ENCODE measurements around the gene LYPD4. TPM values are rescaled to one million over a fixed set of nuclear protein-coding genes. Genes with fewer than 3 reads are reported as not detected.

Gene LYPD4
- total RNA-seq, 4 donors from 2014 or later, result not detected

DNA sequence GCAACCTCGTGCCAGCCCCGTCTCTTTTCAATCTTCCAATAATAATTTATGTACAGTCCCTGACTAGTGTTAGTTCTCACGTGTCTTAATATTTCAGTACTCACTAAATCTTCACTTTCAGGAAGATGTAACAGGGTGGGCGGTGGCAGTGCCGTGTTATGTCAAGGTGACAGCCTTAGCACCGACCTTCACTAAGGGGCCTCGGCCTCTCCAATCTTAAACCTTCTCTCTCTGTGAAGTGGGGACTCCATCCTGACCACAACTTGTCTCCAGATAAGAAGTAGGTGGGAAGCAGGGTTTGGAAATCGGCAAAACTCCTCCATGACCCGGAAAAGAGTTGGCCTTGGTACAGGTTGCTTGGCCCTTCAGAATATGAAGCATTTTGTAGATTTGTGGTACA, 17.4 kb upstream of the LYPD4 start:
- H3K9me3 ChIP-seq, result no peaks in the 10 kb centered on the region
- H3K27ac ChIP-seq, result no peak overlapping the region
- TF ChIP-seq EP300 (IDR thresholded peaks at IDR 0.05) (no peak), POLR2A (IDR thresholded peaks at IDR 0.05) (no peak), POLR2AphosphoS5 (IDR thresholded peaks at IDR 0.05) (no peak)
- TF ChIP-seq, protein P1, sequence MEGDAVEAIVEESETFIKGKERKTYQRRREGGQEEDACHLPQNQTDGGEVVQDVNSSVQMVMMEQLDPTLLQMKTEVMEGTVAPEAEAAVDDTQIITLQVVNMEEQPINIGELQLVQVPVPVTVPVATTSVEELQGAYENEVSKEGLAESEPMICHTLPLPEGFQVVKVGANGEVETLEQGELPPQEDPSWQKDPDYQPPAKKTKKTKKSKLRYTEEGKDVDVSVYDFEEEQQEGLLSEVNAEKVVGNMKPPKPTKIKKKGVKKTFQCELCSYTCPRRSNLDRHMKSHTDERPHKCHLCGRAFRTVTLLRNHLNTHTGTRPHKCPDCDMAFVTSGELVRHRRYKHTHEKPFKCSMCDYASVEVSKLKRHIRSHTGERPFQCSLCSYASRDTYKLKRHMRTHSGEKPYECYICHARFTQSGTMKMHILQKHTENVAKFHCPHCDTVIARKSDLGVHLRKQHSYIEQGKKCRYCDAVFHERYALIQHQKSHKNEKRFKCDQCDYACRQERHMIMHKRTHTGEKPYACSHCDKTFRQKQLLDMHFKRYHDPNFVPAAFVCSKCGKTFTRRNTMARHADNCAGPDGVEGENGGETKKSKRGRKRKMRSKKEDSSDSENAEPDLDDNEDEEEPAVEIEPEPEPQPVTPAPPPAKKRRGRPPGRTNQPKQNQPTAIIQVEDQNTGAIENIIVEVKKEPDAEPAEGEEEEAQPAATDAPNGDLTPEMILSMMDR (IDR thresholded peaks at IDR 0.05), result no peak
- peaks cover 50% of the 10 kb centered on the region for H3K4me1 ChIP-seq
- H3K36me3 ChIP-seq, result peaks cover 51% of the 10 kb centered on the region
- H3K27me3 ChIP-seq, result no peaks in the 10 kb centered on the region
- no peak for DNase-seq (ENCODE audit: low spot score in 2 of 2)
- peak overlapping the region; percentile 99 for H3K4me3 ChIP-seq
- WGBS, result 73% methylated on average over 9 of the region's 9 CpGs

DNA sequence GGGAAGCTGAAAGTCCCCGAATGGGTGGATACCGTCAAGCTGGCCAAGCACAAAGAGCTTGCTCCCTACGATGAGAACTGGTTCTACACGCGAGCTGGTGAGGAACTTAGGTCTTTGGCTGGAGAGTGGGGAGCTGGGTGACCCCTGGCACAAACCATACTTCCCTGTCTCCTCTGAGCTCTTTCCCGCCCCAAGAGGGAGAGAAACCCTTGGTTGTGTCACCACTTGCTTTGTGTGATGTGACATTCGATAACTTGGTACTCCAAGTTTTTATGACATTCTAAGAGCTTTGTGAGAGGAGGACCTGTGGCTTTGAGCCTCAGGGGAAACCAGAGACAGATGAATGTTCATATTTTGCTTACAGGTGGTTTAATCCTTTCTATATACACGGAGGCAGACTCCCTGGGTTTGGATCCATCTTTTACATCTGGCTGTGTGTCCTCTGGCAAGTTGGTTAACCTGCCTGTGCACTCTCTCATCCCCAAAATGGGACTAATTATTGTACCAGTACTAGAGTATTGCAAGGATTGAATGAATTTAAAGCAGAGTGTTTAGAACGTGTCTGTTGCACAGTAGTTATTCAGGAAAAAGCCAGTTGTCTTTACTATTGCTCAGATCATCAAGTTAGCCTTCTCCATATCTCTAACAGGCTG, 16.8 kb upstream of the LYPD4 start:
- Histone ChIP-seq H3K4me1 (peaks cover 44% of the 10 kb centered on the region), H3K4me3 (peak overlapping the region; percentile 99), H3K36me3 (peaks cover 45% of the 10 kb centered on the region), H3K9me3 (no peaks in the 10 kb centered on the region), H3K27me3 (no peaks in the 10 kb centered on the region), H3K27ac (peak overlapping the region; percentile 96)
- no peak for DNase-seq (ENCODE audit: low spot score in 2 of 2)
- TF ChIP-seq EP300 (IDR thresholded peaks at IDR 0.05), result no peak
- TF ChIP-seq POLR2A (IDR thresholded peaks at IDR 0.05), result no peak
- TF ChIP-seq, protein P1 (IDR thresholded peaks at IDR 0.05), result no peak
- TF ChIP-seq POLR2AphosphoS5 (IDR thresholded peaks at IDR 0.05), result no peak
- WGBS, result 51% methylated on average over 4 of the region's 9 CpGs

DNA sequence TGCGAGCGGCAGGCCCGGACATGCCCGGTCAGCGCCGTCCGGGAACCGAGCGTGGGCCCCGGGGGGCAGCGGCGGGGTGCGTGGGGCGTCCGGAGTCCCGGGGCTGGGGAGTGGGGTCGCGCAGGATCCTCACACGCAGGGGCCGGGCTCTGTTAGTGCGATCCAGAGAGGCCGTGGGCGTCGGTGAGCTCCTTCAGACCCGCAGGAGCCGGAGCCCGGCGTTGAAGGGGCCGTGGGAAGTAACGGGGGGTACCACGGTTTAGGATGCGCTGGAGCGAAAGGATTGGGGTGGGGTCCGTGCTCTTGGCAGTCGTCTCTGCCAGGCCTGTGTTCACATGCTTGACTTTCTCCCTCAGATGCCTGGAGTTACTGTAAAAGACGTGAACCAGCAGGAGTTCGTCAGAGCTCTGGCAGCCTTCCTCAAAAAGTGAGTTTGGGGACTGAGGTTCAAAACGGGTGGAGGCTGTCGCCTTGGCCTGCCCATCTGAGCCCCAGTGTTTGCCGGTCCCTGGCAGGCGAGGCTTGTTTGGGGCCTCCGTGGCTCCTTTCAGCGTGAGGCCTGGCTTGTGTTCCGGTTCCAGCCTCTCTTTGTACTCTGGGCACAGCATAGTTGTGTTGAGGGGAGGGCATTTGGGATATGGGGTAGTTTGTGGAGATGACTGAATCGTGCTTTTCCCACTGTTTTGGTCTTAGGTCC, 16.1 kb upstream of the LYPD4 start:
- WGBS, result 0% methylated on average over 12 of the region's 45 CpGs
- Histone ChIP-seq H3K4me1 (peaks cover 39% of the 10 kb centered on the region), H3K36me3 (peaks cover 42% of the 10 kb centered on the region), H3K27ac (peak overlapping the region; percentile 96), H3K4me3 (peak overlapping the region; percentile 99), H3K9me3 (no peaks in the 10 kb centered on the region), H3K27me3 (no peaks in the 10 kb centered on the region)
- no peak for TF ChIP-seq EP300 (IDR thresholded peaks at IDR 0.05)
- peak in 1 of 2 donors; percentile 81 for DNase-seq (ENCODE audit: low spot score in 2 of 2)

DNA sequence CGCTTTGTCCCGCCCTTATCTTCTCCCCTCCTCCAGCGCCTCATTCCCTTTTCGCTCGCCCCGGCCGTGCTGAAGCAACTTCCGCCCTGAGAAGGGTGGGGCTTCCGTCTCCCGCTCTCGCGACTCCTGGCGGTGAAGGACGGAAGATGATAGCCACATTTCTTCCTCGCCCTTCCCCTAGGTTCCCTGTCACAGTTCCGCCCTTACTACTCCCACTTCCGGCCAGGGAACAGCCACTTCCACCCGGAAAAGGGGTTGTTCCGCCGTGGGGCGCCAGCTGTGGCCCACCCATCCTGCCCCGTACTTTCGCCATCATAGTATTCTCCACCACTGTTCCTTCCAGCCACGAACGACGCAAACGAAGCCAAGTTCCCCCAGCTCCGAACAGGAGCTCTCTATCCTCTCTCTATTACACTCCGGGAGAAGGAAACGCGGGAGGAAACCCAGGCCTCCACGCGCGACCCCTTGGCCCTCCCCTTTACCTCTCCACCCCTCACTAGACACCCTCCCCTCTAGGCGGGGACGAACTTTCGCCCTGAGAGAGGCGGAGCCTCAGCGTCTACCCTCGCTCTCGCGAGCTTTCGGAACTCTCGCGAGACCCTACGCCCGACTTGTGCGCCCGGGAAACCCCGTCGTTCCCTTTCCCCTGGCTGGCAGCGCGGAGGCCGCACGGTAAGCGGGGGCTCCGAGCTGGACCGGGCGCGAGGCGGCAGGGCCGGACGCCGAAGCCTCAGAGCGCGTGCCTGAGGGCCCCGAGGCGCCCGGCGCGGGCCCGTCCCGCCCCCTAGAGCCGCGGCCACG, 15.3 kb upstream of the LYPD4 start, which contains the start of gene RPS19:
RPS19 (plus strand) TSS at position 638 of the 801 bp plus-strand sequence. CDS start 520 bp downstream, outside the sequence.
- H3K4me3 ChIP-seq, result peak within 1 kb of the TSS; percentile 99
- H3K4me1 ChIP-seq, result peaks cover 36% of the 10 kb centered on the region
- peak within 1 kb of the TSS; percentile 96 for H3K27ac ChIP-seq
- WGBS, result under 1% methylated on average over 37 of the region's 76 CpGs
- H3K9me3 ChIP-seq, result no peaks in the 10 kb centered on the region
- H3K36me3 ChIP-seq, result peaks cover 35% of the 10 kb centered on the region
- H3K27me3 ChIP-seq, result no peaks in the 10 kb centered on the region
- peak; percentile 99 for DNase-seq (ENCODE audit: low spot score in 2 of 2)
- TF ChIP-seq EP300 (IDR thresholded peaks at IDR 0.05) (no peak), POLR2A (IDR thresholded peaks at IDR 0.05) (peak; percentile 79 to 80), POLR2AphosphoS5 (IDR thresholded peaks at IDR 0.05) (peak; percentile 45 to 90 (median 81))
- TF ChIP-seq, protein P1 (IDR thresholded peaks at IDR 0.05), result peak; percentile 76 to 81

DNA sequence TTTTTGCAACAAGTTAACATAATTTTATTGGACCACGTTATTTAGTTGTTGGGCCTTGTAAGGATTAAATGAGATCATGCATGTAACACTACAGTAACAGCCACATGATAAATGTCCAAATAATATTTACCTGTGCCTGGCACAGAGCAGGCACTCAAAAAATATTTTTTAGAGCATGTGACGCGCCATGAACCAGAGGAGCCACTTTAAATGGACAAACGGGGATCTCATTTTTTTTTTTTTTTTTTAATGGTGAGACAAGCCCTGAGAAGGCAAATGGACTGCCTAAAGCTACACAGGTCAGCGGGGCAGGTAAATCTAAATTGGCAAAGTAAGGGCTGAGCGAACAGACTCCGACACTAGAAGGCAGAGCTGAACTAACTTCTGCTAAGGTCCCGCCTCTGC, 14.7 kb upstream of the LYPD4 start:
- Histone ChIP-seq H3K4me3 (peak overlapping the region; percentile 99), H3K27ac (peak overlapping the region; percentile 96)
- 2% methylated on average over 8 of the region's 8 CpGs for WGBS

More for the DNA sequence above, 14.7 kb upstream of the LYPD4 start:
- no peak for DNase-seq (ENCODE audit: low spot score in 2 of 2)
- Histone ChIP-seq H3K4me1 (peaks cover 36% of the 10 kb centered on the region), H3K36me3 (peaks cover 29% of the 10 kb centered on the region), H3K9me3 (no peaks in the 10 kb centered on the region), H3K27me3 (no peaks in the 10 kb centered on the region)
- TF ChIP-seq POLR2A (IDR thresholded peaks at IDR 0.05) (no peak), POLR2AphosphoS5 (IDR thresholded peaks at IDR 0.05) (no peak), EP300 (IDR thresholded peaks at IDR 0.05) (no peak)
- TF ChIP-seq, protein P1 (IDR thresholded peaks at IDR 0.05), result no peak
